Stimulated activated CD4-positive, alpha-beta T cell treated with anti-CD3 and anti-CD28 coated beads, Interleukin-1b, Interleukin-23, amount 100 ng/mL, for 24 hours (primary cell): ENCODE data around the gene INSYN2B.
"Not testable (repeated sequence)": the region's sequence is repeated elsewhere in the genome, so short reads cannot be mapped to it uniquely, and the experiment has no call there.

ENCODE experiments used
- DNase-seq, 4 experiments: peaks; one replicate each; pipeline ENCODE4 v3.0.0-alpha.2; 2020; ENCODE audit warnings: low read depth in 4 of 4, low spot score in 1 of 4

The INSYN2B gene

GRCh38 chr5:169860585-169860984, 119.7 kb downstream of the INSYN2B start:
- DNase-seq: no peak

GRCh38 chr5:169856571-169856970, 123.7 kb downstream of the INSYN2B start:
- no peak for DNase-seq

- no peak for DNase-seq
Observed at GRCh38 chr5:169851321-169851850, 128.9 kb downstream of the INSYN2B start.

GRCh38 chr5:169850409-169850808, 129.9 kb downstream of the INSYN2B start:
- DNase-seq: no peak

GRCh38 chr5:169848792-169849191, 131.5 kb downstream of the INSYN2B start:
- no peak for DNase-seq

GRCh38 chr5:169848271-169848670, 132.0 kb downstream of the INSYN2B start:
- no peak for DNase-seq

- no peak for DNase-seq
Observed at GRCh38 chr5:169847519-169847918, 132.8 kb downstream of the INSYN2B start.

GRCh38 chr5:169842699-169843098, 137.6 kb downstream of the INSYN2B start:
- no peak for DNase-seq

- no peak for DNase-seq
Observed at GRCh38 chr5:169840405-169840804, 139.9 kb downstream of the INSYN2B start.

- no peak for DNase-seq
Observed at GRCh38 chr5:169838688-169839087, 141.6 kb downstream of the INSYN2B start.

- DNase-seq: no peak
Observed at GRCh38 chr5:169837686-169838085, 142.6 kb downstream of the INSYN2B start.

- DNase-seq: no peak
Observed at GRCh38 chr5:169836835-169837536, 143.3 kb downstream of the INSYN2B start.

- DNase-seq: not testable (repeated sequence)
Observed at GRCh38 chr5:169834540-169834939, 145.8 kb downstream of the INSYN2B start.

GRCh38 chr5:169833681-169834292, 146.5 kb downstream of the INSYN2B start:
- not testable (repeated sequence) for DNase-seq

GRCh38 chr5:169832845-169833244, 147.4 kb downstream of the INSYN2B start:
- no peak for DNase-seq

GRCh38 chr5:169832304-169832703, 148.0 kb downstream of the INSYN2B start:
- no peak for DNase-seq

- no peak for DNase-seq
Observed at GRCh38 chr5:169831331-169831730, 149.0 kb downstream of the INSYN2B start.

GRCh38 chr5:169828385-169828784, 151.9 kb downstream of the INSYN2B start:
- DNase-seq: no peak

- no peak for DNase-seq
Observed at GRCh38 chr5:169827769-169828168, 152.5 kb downstream of the INSYN2B start.

- DNase-seq: no peak
Observed at GRCh38 chr5:169826618-169827017, 153.7 kb downstream of the INSYN2B start.

GRCh38 chr5:169817031-169817430, 163.3 kb downstream of the INSYN2B start:
- DNase-seq: no peak

GRCh38 chr5:169814522-169814921, 165.8 kb downstream of the INSYN2B start:
- no peak for DNase-seq
